Neuron (in vitro differentiated cells): Measurements from ENCODE around the gene ABCA8.
"Not testable (repeated sequence)": the region's sequence is repeated elsewhere in the genome, so short reads cannot be mapped to it uniquely, and the experiment has no call there.

Experiments
- H2AFZ ChIP-seq: one replicate; pipeline ENCODE4 v1.6.1; 2013; ENCODE audit warnings: low read depth, mild to moderate bottlenecking, inconsistent platforms, low read length, moderate library complexity
- H3K27me3 ChIP-seq: one replicate; pipeline ENCODE4 v1.6.1; 2013; ENCODE audit warnings: low read length; ENCODE audit not compliant: insufficient read depth
- H3K36me3 ChIP-seq: one replicate; pipeline ENCODE4 v1.6.1; 2013; ENCODE audit warnings: low read length; ENCODE audit not compliant: insufficient read depth
- H3K4me1 ChIP-seq: one replicate; pipeline ENCODE4 v1.6.1; 2013; ENCODE audit warnings: low read length; ENCODE audit not compliant: insufficient read depth
- H3K4me3 ChIP-seq: 2 replicates; pipeline ENCODE4 v1.5.1; 2013; ENCODE audit warnings: mild to moderate bottlenecking, low read length, moderate library complexity
- H3K9me3 ChIP-seq: one replicate; pipeline ENCODE4 v1.6.1; 2013; ENCODE audit warnings: low read length

ABCA8 gene, protein sequence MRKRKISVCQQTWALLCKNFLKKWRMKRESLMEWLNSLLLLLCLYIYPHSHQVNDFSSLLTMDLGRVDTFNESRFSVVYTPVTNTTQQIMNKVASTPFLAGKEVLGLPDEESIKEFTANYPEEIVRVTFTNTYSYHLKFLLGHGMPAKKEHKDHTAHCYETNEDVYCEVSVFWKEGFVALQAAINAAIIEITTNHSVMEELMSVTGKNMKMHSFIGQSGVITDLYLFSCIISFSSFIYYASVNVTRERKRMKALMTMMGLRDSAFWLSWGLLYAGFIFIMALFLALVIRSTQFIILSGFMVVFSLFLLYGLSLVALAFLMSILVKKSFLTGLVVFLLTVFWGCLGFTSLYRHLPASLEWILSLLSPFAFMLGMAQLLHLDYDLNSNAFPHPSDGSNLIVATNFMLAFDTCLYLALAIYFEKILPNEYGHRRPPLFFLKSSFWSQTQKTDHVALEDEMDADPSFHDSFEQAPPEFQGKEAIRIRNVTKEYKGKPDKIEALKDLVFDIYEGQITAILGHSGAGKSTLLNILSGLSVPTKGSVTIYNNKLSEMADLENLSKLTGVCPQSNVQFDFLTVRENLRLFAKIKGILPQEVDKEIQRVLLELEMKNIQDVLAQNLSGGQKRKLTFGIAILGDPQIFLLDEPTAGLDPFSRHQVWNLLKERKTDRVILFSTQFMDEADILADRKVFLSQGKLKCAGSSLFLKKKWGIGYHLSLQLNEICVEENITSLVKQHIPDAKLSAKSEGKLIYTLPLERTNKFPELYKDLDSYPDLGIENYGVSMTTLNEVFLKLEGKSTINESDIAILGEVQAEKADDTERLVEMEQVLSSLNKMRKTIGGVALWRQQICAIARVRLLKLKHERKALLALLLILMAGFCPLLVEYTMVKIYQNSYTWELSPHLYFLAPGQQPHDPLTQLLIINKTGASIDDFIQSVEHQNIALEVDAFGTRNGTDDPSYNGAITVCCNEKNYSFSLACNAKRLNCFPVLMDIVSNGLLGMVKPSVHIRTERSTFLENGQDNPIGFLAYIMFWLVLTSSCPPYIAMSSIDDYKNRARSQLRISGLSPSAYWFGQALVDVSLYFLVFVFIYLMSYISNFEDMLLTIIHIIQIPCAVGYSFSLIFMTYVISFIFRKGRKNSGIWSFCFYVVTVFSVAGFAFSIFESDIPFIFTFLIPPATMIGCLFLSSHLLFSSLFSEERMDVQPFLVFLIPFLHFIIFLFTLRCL (N-terminal part only)

GRCh38 chr17:68955181-68955841 lies at the start of gene ABCA8:
Gene ABCA8, minus strand, starts transcription at chr17:68955392. Its CDS starts 13,358 bp downstream, at chr17:68942034.
- Histone ChIP-seq H2AFZ (peak within 1 kb of the TSS; percentile 77), H3K4me1 (no peaks in the 10 kb centered on the region), H3K27me3 (no peaks in the 10 kb centered on the region), H3K4me3 (peak within 1 kb of the TSS; percentile 63), H3K9me3 (no peaks in the 10 kb centered on the region), H3K36me3 (no peaks in the 10 kb centered on the region)

DNA sequence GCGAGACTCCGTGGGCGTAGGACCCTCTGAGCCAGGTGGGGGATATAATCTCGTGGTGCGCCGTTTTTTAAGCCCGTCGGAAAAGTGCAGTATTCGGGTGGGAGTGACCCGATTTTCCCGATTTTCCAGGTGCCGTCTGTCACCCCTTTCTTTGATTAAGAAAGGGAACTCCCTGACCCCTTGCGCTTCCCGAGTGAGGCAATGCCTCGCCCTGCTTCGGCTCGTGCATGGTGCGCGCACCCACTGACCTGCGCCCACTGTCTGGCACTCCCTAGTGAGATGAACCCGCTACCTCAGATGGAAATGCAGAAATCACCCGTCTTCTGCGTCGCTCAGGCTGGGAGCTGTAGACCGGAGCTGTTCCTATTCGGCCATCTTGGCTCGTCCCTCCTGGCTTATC lies 49.6 kb upstream of the ABCA8 start:
- not testable (repeated sequence) for H3K36me3 ChIP-seq, H3K27me3 ChIP-seq, H2AFZ ChIP-seq, H3K9me3 ChIP-seq, H3K4me3 ChIP-seq, H3K4me1 ChIP-seq

- not testable (repeated sequence) for H3K36me3 ChIP-seq, H3K4me1 ChIP-seq, H3K4me3 ChIP-seq, H2AFZ ChIP-seq, H3K9me3 ChIP-seq, H3K27me3 ChIP-seq
Measured at GRCh38 chr17:68999743-69000142, 44.6 kb upstream of the ABCA8 start.

DNA sequence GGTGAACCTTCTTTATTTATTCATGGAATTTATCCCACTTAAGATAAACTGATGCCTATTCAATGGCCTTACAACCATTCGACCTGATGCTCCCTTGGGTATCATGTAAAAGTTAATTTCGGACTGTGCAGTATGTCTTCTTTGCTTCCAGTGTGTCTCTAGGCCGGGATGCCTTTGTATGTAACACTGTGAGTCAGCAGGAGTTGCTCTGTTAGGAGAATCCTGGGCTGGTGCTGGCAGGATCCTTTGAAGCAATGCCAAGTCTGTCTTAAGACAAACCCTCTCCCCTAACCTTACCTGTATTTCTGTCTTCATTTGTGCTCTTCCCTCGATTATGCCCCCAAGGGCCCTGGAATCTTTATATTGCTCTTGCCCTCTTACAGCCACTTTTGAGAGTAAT lies 37.9 kb upstream of the ABCA8 start:
- Histone ChIP-seq H3K4me1 (no peaks in the 10 kb centered on the region), H3K9me3 (no peaks in the 10 kb centered on the region), H2AFZ (no peak overlapping the region), H3K27me3 (no peaks in the 10 kb centered on the region), H3K4me3 (no peak overlapping the region), H3K36me3 (no peaks in the 10 kb centered on the region)

DNA sequence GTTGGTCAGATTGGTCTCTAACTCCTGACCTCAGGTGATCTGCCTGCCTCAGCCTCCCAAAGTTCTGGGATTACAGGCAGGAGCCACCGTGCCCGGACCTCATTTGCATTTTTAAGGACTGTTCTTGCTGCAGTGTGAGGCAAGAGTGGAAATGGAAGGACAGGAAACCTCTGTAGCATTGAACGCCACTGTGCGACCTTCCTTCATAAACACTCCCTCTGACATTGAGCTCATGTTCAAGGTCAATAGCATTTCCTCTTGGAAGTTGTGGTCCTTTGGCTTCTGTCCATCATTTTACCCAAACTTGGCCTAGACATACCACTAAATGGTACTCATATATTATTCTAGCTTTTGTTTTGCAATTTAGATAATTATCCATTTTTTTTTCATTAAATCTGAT lies 32.8 kb upstream of the ABCA8 start:
- no peaks in the 10 kb centered on the region for H3K27me3 ChIP-seq
- H2AFZ ChIP-seq = no peak overlapping the region
- no peaks in the 10 kb centered on the region for H3K36me3 ChIP-seq
- no peak overlapping the region for H3K4me3 ChIP-seq
- H3K4me1 ChIP-seq = no peaks in the 10 kb centered on the region
- H3K9me3 ChIP-seq = no peaks in the 10 kb centered on the region

GRCh38 chr17:68981288-68981687 lies 26.1 kb upstream of the ABCA8 start:
- Histone ChIP-seq H3K4me3 (no peak overlapping the region), H3K4me1 (no peaks in the 10 kb centered on the region), H3K27me3 (peaks cover 2% of the 10 kb centered on the region), H3K9me3 (no peaks in the 10 kb centered on the region), H2AFZ (no peak overlapping the region), H3K36me3 (no peaks in the 10 kb centered on the region)

DNA sequence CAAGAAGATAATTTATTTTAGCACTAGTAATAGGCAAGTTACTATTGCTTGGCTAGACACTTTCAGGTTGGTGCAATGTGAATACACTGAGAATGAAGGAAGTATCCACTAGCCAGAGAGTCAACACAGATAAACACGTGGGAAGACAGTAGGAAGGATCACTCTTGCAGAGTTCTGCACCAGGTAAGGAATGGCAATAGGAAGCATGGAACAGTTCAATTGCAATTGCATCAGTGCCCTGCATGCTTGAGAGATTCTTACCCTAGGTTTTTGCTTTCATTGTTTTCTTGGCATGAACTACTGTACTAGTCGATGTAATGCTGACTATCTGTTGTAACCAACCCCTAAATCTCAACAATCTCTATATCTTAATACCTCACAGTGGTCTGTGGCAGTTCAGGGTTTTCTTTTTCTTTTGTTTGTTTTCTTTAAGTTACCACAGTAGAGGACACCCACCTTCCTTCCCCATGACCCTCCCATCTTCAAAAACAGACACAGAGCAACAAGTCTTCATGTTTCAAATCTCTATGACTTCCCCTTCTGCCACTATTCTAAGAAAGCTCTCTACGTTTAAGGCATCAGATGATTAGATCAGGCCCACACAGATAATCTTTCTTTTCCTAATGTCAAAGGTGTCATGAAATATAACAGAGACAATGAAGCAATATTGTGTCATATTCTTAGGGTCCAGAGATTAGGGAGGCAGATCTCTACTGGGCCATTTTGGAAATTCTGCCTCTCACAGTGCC lies 18.1 kb upstream of the ABCA8 start:
- Histone ChIP-seq H3K4me1 (no peaks in the 10 kb centered on the region), H3K27me3 (peaks cover 2% of the 10 kb centered on the region), H2AFZ (no peak overlapping the region), H3K36me3 (no peaks in the 10 kb centered on the region), H3K4me3 (no peak overlapping the region), H3K9me3 (no peaks in the 10 kb centered on the region)

DNA sequence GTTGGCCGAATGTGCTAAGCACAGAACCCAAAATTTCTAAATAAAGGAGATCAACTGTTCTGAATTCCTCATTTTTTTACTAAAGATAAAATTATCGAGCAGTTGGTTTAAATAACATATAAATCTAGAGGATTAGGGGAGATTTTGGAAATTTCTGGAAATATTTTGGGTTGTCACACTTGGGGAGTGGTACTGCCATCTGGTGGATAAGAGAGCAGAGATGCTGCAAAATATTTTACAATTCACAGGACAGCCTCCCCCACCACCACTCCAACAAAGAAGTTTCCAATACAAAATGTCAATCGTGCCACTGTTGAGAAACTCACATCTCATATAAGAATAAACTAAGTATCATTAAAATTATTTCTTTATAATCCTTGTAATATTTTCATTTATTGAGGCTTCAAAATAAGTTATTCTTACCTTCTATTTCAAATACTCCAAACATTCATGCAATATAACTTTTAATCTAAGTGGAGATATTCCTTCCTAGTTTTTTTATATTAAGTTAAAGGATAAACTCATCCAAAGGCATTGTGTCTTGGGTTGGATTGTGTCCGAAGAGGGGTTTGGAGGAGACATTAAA lies 17.0 kb upstream of the ABCA8 start:
- Histone ChIP-seq H3K4me3 (no peak overlapping the region), H3K9me3 (no peaks in the 10 kb centered on the region), H3K27me3 (no peaks in the 10 kb centered on the region), H3K4me1 (no peaks in the 10 kb centered on the region), H3K36me3 (no peaks in the 10 kb centered on the region), H2AFZ (no peak overlapping the region)

DNA sequence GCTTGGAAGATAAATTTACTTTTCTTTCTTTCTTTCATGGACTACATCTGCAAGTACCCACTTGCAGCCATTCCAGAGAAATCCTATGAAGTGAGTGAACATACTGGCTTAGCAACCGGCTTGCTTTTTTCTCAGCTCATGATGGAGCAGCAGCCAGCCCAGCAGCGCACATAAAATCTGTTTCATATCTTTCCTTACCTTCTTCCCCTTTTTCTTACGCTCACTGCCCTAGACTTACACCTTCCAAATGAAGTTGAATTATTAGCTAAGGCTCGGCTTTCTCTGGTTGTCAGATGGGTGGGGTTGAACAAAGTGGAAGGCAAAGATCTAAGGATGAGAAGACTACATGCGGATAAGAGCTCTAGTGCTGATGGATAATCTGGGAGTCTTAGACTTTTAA lies 13.9 kb upstream of the ABCA8 start:
- no peak overlapping the region for H3K4me3 ChIP-seq
- H3K27me3 ChIP-seq = no peaks in the 10 kb centered on the region
- H3K4me1 ChIP-seq = no peaks in the 10 kb centered on the region
- H3K9me3 ChIP-seq = no peaks in the 10 kb centered on the region
- no peak overlapping the region for H2AFZ ChIP-seq
- no peaks in the 10 kb centered on the region for H3K36me3 ChIP-seq

GRCh38 chr17:68963958-68964357 lies 8.8 kb upstream of the ABCA8 start:
- H3K4me1 ChIP-seq = no peaks in the 10 kb centered on the region
- H2AFZ ChIP-seq = no peak overlapping the region
- no peak overlapping the region for H3K4me3 ChIP-seq
- H3K9me3 ChIP-seq = no peaks in the 10 kb centered on the region
- no peaks in the 10 kb centered on the region for H3K36me3 ChIP-seq
- H3K27me3 ChIP-seq = no peaks in the 10 kb centered on the region

DNA sequence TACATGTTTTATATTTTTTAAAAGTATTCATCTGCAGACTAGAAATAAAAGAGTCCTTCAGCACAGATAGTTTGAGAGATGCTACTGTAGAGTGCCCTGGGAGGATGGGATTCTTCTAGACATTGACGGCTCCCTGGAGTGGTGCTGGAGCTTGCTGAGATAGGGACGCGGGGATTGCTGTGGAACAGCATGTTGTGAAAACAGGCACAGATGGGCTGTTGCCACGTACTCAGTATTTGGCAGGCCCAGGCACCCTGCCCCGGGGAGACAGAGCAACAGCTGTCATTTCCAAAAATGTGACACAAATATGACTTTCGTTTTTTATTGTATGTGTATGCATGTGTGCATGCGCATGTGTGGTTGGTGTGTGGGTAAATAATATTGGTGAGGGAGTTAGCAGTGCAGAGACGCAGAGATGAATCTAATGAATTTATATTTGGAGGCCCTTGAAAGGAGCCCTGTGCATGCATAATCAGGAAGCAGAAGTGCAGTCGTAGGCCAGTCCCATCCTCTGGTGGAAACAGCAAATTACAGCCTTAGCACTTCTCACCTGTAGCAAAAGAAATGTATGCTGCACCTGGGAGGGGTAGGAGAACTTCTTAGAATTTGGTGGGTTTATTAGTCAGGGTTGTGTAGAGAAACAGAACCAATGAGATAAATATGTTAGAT lies 6.2 kb upstream of the ABCA8 start:
- no peak overlapping the region for H2AFZ ChIP-seq
- H3K27me3 ChIP-seq = no peaks in the 10 kb centered on the region
- no peak overlapping the region for H3K4me3 ChIP-seq
- H3K36me3 ChIP-seq = no peaks in the 10 kb centered on the region
- H3K9me3 ChIP-seq = no peaks in the 10 kb centered on the region
- no peaks in the 10 kb centered on the region for H3K4me1 ChIP-seq
